ENCODE results near the gene CDC5L.
"Not testable (repeated sequence)": the region's sequence is repeated elsewhere in the genome, so short reads cannot be mapped to it uniquely, and the experiment has no call there.

CDC5L gene

DNA sequence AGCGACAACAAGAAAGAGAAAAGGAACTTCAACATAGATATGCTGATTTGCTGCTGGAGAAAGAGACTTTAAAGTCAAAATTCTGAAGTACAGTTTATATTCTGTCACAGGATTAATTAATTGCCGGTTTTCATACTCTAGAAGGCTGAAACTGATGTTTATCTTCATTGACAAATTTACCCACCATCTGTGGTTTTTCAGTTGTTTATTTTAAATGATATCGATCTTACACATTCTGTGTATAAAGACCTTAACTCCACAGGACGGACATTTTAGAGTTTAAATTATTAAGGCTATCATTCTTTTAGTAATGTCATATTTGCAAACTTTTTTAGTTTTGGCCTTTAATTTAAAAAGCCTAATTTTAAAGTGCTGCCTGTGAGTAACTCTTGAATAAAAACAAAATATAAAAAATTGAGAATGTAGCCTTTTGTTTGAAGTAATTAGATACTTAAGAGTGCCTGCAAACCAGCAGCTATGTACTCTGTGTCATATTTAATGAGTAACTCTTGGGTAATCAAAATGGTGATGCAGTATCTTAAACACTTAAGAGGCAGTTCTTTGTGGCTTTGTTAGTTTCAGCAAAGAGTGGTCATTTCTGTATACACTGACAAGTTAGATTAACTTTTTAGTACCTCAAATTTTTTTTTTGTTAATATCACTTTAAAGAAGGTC, 59.3 kb downstream of the CDC5L start:
- no peaks in the 10 kb centered on the region for H3K4me1 ChIP-seq (ENCODE audit: control insufficient read depth, insufficient read depth, low read length)
- no peaks in the 10 kb centered on the region for H3K27me3 ChIP-seq (ENCODE audit: control insufficient read depth, insufficient read depth, low read length)
- H3K4me3 ChIP-seq (ENCODE audit: low read length): no peak overlapping the region
- no peaks in the 10 kb centered on the region for H3K36me3 ChIP-seq (ENCODE audit: control insufficient read depth, insufficient read depth, low read length)
- H3K9ac ChIP-seq (ENCODE audit: low read length): no peak overlapping the region
- H3K9me3 ChIP-seq (ENCODE audit: control insufficient read depth, low read length): no peaks in the 10 kb centered on the region

DNA sequence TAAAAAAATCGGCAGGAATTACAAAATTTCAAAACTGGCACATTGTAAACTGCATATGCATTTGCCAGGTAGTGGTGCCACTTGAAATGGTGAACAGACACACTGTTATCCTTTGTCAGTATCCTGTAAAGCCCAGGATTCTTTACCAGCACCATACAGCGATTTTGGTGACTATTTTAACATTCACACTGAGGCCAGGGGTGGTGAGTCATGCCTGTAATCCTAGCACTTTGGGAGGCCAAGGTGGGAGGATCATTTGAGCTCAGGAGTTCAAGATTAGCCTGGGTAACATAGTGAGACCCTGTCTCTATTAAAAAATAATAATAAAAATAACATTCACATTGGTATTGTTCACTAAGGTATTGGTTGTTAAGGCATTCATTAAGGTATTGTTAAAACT, 61.7 kb downstream of the CDC5L start:
- H3K9me3 ChIP-seq (ENCODE audit: control insufficient read depth, low read length); H3K4me1 ChIP-seq (ENCODE audit: control insufficient read depth, insufficient read depth, low read length); H3K4me3 ChIP-seq (ENCODE audit: low read length); H3K36me3 ChIP-seq (ENCODE audit: control insufficient read depth, insufficient read depth, low read length); H3K9ac ChIP-seq (ENCODE audit: low read length); H3K27me3 ChIP-seq (ENCODE audit: control insufficient read depth, insufficient read depth, low read length): not testable (repeated sequence)

DNA sequence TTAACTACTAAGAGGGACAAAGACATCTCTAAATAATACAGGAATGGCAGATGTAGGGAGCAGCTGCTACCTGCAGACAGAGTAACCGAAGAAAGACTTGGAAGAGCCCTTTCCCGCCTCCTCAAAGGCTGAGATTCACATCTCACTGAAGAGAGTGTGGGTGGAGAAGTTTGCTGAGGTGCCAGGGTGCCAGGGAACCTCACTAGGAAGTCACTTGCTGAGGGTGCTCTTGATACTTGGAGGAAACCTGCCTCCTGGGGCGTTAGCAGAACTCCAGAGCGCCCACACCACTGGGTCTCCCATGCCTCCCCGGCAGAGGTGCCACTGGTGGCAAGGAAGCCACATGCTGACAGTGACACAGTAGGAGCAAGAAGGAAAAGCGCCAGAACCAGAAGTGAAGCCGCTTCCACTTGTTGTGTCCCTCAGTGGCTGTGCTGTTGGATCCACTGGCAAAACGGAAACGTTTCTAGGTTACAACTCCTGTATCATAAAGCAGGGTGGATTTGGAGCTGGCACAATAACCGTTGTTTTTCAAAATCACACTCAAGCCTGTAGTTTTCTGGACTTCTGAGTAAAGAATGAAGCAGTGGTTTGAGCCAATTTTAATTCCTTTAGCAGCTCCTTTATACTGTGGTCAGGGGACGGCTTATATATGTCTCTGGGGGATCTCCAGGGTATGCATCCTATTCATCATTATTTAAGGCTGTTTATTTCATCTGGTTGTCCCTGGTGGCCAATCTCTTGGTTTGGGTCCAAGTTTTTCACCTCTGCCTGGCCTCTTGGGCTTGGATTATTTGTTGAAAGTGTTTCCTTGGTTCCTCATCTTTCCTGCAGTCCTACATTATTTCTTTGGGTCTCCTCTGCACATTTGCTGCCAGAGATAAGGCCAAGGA, 64.5 kb downstream of the CDC5L start:
- Histone ChIP-seq H3K4me1 (ENCODE audit: control insufficient read depth, insufficient read depth, low read length) (peaks cover 8% of the 10 kb centered on the region), H3K9ac (ENCODE audit: low read length) (no peak overlapping the region), H3K36me3 (ENCODE audit: control insufficient read depth, insufficient read depth, low read length) (no peaks in the 10 kb centered on the region), H3K27me3 (ENCODE audit: control insufficient read depth, insufficient read depth, low read length) (no peaks in the 10 kb centered on the region), H3K9me3 (ENCODE audit: control insufficient read depth, low read length) (no peaks in the 10 kb centered on the region), H3K4me3 (ENCODE audit: low read length) (no peak overlapping the region)

DNA sequence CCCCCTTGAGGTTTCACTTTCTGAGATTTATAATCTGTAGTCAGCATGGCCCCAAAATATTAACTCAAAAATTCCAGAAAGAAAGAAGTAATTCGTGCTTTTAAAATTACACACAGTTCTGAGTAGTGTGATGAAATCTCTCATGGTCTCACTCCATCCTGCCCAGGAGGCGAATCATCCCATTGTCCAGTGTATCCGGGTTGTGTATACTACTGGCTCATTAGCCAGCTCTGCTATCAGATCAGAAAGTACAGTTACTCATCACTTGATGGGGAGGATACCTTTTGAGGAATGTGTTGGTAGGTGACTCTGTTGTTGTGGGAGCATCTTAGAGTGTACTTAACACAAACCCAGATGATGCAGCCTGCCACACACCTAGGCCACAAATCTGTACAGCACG, 65.2 kb downstream of the CDC5L start:
- peaks cover 14% of the 10 kb centered on the region for H3K4me1 ChIP-seq (ENCODE audit: control insufficient read depth, insufficient read depth, low read length)
- H3K36me3 ChIP-seq (ENCODE audit: control insufficient read depth, insufficient read depth, low read length): no peaks in the 10 kb centered on the region
- no peak overlapping the region for H3K4me3 ChIP-seq (ENCODE audit: low read length)
- no peaks in the 10 kb centered on the region for H3K27me3 ChIP-seq (ENCODE audit: control insufficient read depth, insufficient read depth, low read length)
- H3K9me3 ChIP-seq (ENCODE audit: control insufficient read depth, low read length): no peaks in the 10 kb centered on the region
- H3K9ac ChIP-seq (ENCODE audit: low read length): no peak overlapping the region

DNA sequence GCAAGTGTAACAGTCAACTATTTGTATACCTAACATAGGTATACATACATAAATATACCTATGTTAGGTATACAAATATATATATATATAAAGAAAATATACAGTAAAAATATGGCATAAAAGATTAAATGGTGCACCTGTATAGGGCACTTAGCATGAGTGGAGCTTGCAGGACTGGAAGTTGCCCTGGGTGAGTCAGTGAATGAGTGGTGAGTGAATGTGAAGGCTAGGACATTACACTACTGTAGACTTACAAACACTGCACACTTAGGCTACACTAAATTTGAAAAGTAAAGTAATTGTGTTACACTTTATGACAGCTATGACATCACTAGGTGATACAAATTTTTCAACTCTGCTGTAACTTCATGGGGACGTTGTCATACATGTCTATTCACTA, 65.6 kb downstream of the CDC5L start:
- Histone ChIP-seq H3K27me3 (ENCODE audit: control insufficient read depth, insufficient read depth, low read length) (no peaks in the 10 kb centered on the region), H3K4me1 (ENCODE audit: control insufficient read depth, insufficient read depth, low read length) (peaks cover 14% of the 10 kb centered on the region), H3K9ac (ENCODE audit: low read length) (no peak overlapping the region), H3K36me3 (ENCODE audit: control insufficient read depth, insufficient read depth, low read length) (no peaks in the 10 kb centered on the region), H3K4me3 (ENCODE audit: low read length) (no peak overlapping the region), H3K9me3 (ENCODE audit: control insufficient read depth, low read length) (no peaks in the 10 kb centered on the region)

DNA sequence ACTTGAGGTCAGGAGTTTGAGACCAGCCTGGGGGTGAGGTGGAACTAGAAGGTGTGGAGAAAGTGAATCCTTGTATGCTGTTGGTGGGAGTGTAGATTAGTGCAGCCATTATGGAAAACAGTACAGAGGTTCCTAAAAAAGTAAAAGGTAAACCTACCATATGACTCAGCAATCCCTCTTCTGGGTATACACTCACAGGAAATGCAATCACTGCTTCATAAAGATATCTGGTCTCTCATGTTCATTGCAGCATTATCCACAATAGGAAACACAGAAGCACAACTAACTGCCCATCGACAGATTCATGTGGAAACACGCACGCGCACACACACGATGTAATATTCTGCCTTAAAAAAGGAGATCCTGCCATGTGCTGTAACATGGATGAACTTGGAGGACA, 66.7 kb downstream of the CDC5L start:
- peaks cover 14% of the 10 kb centered on the region for H3K4me1 ChIP-seq (ENCODE audit: control insufficient read depth, insufficient read depth, low read length)
- no peak overlapping the region for H3K9ac ChIP-seq (ENCODE audit: low read length)
- no peaks in the 10 kb centered on the region for H3K27me3 ChIP-seq (ENCODE audit: control insufficient read depth, insufficient read depth, low read length)
- no peak overlapping the region for H3K4me3 ChIP-seq (ENCODE audit: low read length)
- H3K36me3 ChIP-seq (ENCODE audit: control insufficient read depth, insufficient read depth, low read length): no peaks in the 10 kb centered on the region
- H3K9me3 ChIP-seq (ENCODE audit: control insufficient read depth, low read length): no peaks in the 10 kb centered on the region

DNA sequence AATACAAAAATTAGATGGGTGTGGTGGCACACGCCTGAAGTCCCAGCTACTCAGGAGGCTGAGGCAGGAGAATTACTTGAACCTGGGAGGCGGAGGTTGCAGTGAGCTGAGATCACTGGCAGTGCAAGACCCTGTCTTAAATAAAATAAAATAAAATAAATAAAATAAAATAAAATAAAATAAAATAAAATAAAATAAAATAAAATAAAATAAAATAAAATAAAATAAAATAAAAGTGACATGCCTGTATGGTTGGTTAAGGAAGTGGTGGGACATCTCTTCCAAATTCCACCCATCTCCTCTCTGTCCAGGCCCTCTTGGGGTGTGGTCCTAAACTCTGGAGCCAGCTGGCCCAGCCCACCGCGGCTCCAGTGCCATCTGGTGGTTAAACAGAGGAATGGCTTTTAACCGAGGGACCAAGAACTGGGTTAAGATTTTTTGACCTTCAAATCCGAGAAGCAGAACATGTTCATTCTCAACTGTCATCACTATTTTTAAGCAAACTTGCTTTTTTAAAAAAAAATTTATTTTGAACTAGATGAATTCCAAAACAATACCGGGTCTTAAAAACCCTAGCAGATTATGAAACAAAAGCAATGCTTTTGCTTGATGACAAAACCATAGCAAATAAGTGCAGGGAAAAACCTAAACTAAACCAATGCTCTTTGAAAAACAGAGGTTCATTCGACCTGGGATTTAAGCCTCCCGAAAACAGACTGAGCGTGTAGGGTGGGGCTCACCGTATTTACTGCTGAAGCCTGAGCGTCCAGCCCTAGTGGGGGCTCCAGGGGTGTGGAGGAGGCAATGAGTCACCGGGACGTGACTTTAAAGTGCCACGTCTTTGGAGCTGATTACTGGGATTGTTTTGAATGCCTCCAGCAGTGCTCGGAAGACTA, 68.8 kb downstream of the CDC5L start:
- Histone ChIP-seq H3K4me3 (ENCODE audit: low read length) (peak overlapping the region; percentile 26), H3K27me3 (ENCODE audit: control insufficient read depth, insufficient read depth, low read length) (no peaks in the 10 kb centered on the region), H3K9ac (ENCODE audit: low read length) (peak overlapping the region; percentile 29)

DNA sequence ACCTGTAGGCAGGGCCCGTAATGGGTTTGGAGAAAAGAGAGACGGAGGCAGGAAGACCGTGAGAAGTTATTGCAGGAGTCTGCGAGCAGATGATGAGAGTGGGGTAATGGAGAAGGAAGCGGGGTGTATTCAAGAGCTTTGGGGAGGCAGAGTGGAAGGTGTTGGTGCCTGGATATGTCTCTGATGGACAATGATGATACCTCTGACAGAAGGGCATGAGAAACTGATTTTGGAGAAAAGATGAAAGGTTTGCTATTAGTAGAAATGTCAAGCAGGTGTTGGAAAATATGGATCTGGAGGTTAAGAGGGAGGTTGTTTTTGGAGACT, 69.4 kb downstream of the CDC5L start:
- H3K9me3 ChIP-seq (ENCODE audit: control insufficient read depth, low read length): no peaks in the 10 kb centered on the region
- H3K27me3 ChIP-seq (ENCODE audit: control insufficient read depth, insufficient read depth, low read length): no peaks in the 10 kb centered on the region
- peak overlapping the region; percentile 29 for H3K9ac ChIP-seq (ENCODE audit: low read length)
- peak overlapping the region; percentile 26 for H3K4me3 ChIP-seq (ENCODE audit: low read length)
- no peaks in the 10 kb centered on the region for H3K36me3 ChIP-seq (ENCODE audit: control insufficient read depth, insufficient read depth, low read length)
- H3K4me1 ChIP-seq (ENCODE audit: control insufficient read depth, insufficient read depth, low read length): peaks cover 14% of the 10 kb centered on the region

More for the DNA sequence above, 68.8 kb downstream of the CDC5L start:
- H3K9me3 ChIP-seq (ENCODE audit: control insufficient read depth, low read length): no peaks in the 10 kb centered on the region
- H3K4me1 ChIP-seq (ENCODE audit: control insufficient read depth, insufficient read depth, low read length): peaks cover 14% of the 10 kb centered on the region
- H3K36me3 ChIP-seq (ENCODE audit: control insufficient read depth, insufficient read depth, low read length): no peaks in the 10 kb centered on the region

DNA sequence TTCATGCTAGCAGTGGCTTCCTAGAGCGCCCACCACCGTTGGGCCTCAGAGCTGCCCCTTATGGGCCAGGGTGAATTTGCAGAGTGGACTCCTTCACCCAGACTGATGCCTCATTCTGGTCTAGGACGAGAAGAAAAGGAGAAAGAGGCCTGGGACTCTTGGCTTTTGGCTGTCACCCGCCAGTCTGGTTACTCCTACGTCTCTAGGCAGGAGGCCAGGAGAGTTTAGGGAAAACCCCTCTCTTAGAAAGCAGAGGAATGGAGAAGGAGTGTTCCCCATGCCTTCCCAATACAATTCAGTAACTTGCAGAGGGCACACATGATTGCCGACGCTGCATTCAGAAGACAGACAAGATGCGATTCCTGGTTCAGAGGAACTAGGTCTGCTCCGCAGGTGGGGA, 70.1 kb downstream of the CDC5L start:
- Histone ChIP-seq H3K27me3 (ENCODE audit: control insufficient read depth, insufficient read depth, low read length) (no peaks in the 10 kb centered on the region), H3K4me3 (ENCODE audit: low read length) (no peak overlapping the region), H3K9ac (ENCODE audit: low read length) (no peak overlapping the region), H3K9me3 (ENCODE audit: control insufficient read depth, low read length) (no peaks in the 10 kb centered on the region), H3K4me1 (ENCODE audit: control insufficient read depth, insufficient read depth, low read length) (peaks cover 14% of the 10 kb centered on the region), H3K36me3 (ENCODE audit: control insufficient read depth, insufficient read depth, low read length) (no peaks in the 10 kb centered on the region)

DNA sequence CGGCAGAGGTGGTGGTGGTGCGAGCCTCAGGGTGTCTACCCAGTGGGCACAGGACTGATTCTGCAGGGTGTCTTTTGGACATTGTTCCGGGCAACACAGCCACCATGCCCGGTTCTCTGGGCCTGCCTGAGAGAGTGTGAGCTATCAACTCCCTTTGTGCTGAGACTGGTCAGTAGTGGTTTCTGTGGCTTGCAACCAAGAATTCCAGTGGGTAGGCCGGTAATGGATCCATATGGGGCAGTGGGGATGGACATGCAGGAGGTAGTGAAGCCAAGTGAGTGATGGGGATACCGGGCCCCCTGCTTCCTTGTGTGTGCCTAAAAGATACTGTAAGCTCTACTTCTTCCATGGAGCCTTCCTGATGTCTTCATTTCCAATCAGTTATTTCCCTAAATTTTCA, 71.0 kb downstream of the CDC5L start:
- no peaks in the 10 kb centered on the region for H3K36me3 ChIP-seq (ENCODE audit: control insufficient read depth, insufficient read depth, low read length)
- H3K9ac ChIP-seq (ENCODE audit: low read length): no peak overlapping the region
- H3K4me1 ChIP-seq (ENCODE audit: control insufficient read depth, insufficient read depth, low read length): peaks cover 14% of the 10 kb centered on the region
- no peaks in the 10 kb centered on the region for H3K27me3 ChIP-seq (ENCODE audit: control insufficient read depth, insufficient read depth, low read length)
- no peaks in the 10 kb centered on the region for H3K9me3 ChIP-seq (ENCODE audit: control insufficient read depth, low read length)
- H3K4me3 ChIP-seq (ENCODE audit: low read length): no peak overlapping the region

DNA sequence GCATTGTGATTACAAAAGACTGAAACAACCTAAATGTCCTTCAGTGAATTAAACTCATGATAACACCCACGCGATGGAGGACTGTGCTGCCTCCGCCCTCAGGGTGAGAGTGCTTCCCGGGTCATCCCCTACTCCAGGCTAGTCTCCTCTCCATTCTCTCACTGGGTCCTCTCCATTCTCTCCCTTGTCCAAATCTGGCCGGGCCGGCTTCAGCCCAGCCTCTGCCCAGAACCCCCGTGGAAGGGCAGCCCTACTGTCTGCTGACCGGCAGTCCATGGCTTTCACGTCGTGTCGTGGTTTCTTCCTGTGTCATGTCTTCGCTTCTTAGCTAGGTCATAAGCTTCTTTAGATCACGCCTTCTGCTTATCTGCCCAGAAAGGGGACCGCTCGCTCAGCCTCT, 74.8 kb downstream of the CDC5L start:
- Histone ChIP-seq H3K4me1 (ENCODE audit: control insufficient read depth, insufficient read depth, low read length) (peaks cover 3% of the 10 kb centered on the region), H3K9me3 (ENCODE audit: control insufficient read depth, low read length) (no peaks in the 10 kb centered on the region), H3K4me3 (ENCODE audit: low read length) (no peak overlapping the region), H3K27me3 (ENCODE audit: control insufficient read depth, insufficient read depth, low read length) (no peaks in the 10 kb centered on the region), H3K9ac (ENCODE audit: low read length) (no peak overlapping the region), H3K36me3 (ENCODE audit: control insufficient read depth, insufficient read depth, low read length) (no peaks in the 10 kb centered on the region)

All from mucosa of stomach (tissue), 1 donor.